MCF 10A (cell line): ENCODE results near the gene RHOT1. TPM values are rescaled to one million over a fixed set of nuclear protein-coding genes. Genes with fewer than 3 reads are reported as not detected.

Source experiments
- BruUV-seq: library from RNA; stranded (reverse); fragments of 400-500 nt; replicated peaks from 2 replicates; lab custom pipeline; 2021; lab: Mats Ljungman, UMichigan
- CTCF ChIA-PET: fragments of 300-600 bp; sonication (Branson Sonifier 250); formaldehyde crosslinking; extraction: SDS; loops from one replicate; lab custom pipeline; 2021; ENCODE audit warnings: antibody characterized with exemption, inconsistent platforms; lab: Yijun Ruan, JAX
- POLR2A ChIA-PET: fragments of 300-600, 350-650 bp; sonication (Branson Sonifier 250); formaldehyde crosslinking; extraction: SDS; loops from one replicate; lab custom pipeline; 2020; ENCODE audit warnings: antibody characterized with exemption, inconsistent platforms; lab: Yijun Ruan, JAX
- DNase-seq: peaks from one replicate; pipeline ENCODE4 v3.0.0-alpha.2; 2018; ENCODE audit not compliant: unreplicated experiment
- H3K27ac Mint-ChIP-seq: one replicate; pipeline ENCODE4 v1.8.0; 2022; ENCODE audit warnings: mild to moderate bottlenecking, low read depth, mixed read lengths; ENCODE audit not compliant: unreplicated experiment
- H3K27me3 Mint-ChIP-seq: one replicate; pipeline ENCODE4 v1.8.0; 2022; ENCODE audit warnings: mixed read lengths; ENCODE audit not compliant: insufficient read depth, unreplicated experiment
- H3K36me3 Mint-ChIP-seq: one replicate; pipeline ENCODE4 v1.8.0; 2022; ENCODE audit warnings: mild to moderate bottlenecking, moderate library complexity, mixed read lengths; ENCODE audit not compliant: insufficient read depth, unreplicated experiment
- H3K4me1 Mint-ChIP-seq: one replicate; pipeline ENCODE4 v1.8.0; 2022; ENCODE audit warnings: mixed read lengths; ENCODE audit not compliant: insufficient read depth, unreplicated experiment
- H3K4me3 Mint-ChIP-seq: one replicate; pipeline ENCODE4 v1.8.0; 2022; ENCODE audit warnings: mild to moderate bottlenecking, moderate library complexity, mixed read lengths; ENCODE audit not compliant: unreplicated experiment
- H3K9me3 Mint-ChIP-seq: one replicate; pipeline ENCODE4 v1.8.0; 2022; ENCODE audit warnings: mixed read lengths; ENCODE audit not compliant: unreplicated experiment
- CTCF ChIP-seq: fragments of 200-600 bp; IDR thresholded peaks from one replicate; pipeline ENCODE4 v1.8.0; 2022; ENCODE audit warnings: antibody characterized with exemption, mild to moderate bottlenecking; ENCODE audit not compliant: unreplicated experiment
- intact Hi-C: fragments of 100-400 bp; cut with micrococcal nuclease; formaldehyde crosslinking; loops from 2 replicates; pipeline ENCODE4 v1.14.1; 2022
- total RNA-seq: library from RNA; stranded (reverse); gene quantifications from 2 replicates; pipeline ENCODE4 v1.2.3, GENCODE V29; 2022

RHOT1 gene
- total RNA-seq, 1 experiment from 2014 or later: 19.8 TPM

- H3K27ac Mint-ChIP-seq: no peak overlapping the region
- H3K4me1 Mint-ChIP-seq: no peaks in the 10 kb centered on the region
- no peaks in the 10 kb centered on the region for H3K27me3 Mint-ChIP-seq
- CTCF ChIA-PET: interaction anchor here (0.6 to 0.7 kb wide), 3 partner anchors 27 to 116 kb away, joined by 3 to 4 read pairs (median 3); no protein-coding TSS in a partner anchor
- TF ChIP-seq CTCF: no peak
- intact Hi-C loops: no loop called here
- BruUV-seq: no TSS peak
- POLR2A ChIA-PET: no interaction called here
- H3K9me3 Mint-ChIP-seq: no peaks in the 10 kb centered on the region
- H3K36me3 Mint-ChIP-seq: peaks cover 17% of the 10 kb centered on the region
- DNase-seq: no peak
- no peak overlapping the region for H3K4me3 Mint-ChIP-seq
Measured at GRCh38 chr17:32226886-32227285, 84.6 kb downstream of the RHOT1 start.

- intact Hi-C loops: no loop called here
- no peak overlapping the region for H3K4me3 Mint-ChIP-seq
- BruUV-seq: no TSS peak
- no peaks in the 10 kb centered on the region for H3K9me3 Mint-ChIP-seq
- H3K4me1 Mint-ChIP-seq: no peaks in the 10 kb centered on the region
- H3K27me3 Mint-ChIP-seq: no peaks in the 10 kb centered on the region
- H3K27ac Mint-ChIP-seq: no peak overlapping the region
- POLR2A ChIA-PET: no interaction called here
- peaks cover 11% of the 10 kb centered on the region for H3K36me3 Mint-ChIP-seq
- TF ChIP-seq CTCF: no peak
- DNase-seq: no peak
- CTCF ChIA-PET: interaction anchor here (0.7 kb wide), 1 partner anchor 92 kb away, joined by 4 read pairs; no protein-coding TSS in a partner anchor
Measured at GRCh38 chr17:32227910-32228309, 85.6 kb downstream of the RHOT1 start.

- Mint-ChIP-seq H3K36me3 (no peaks in the 10 kb centered on the region), H3K4me3 (no peak overlapping the region), H3K27me3 (no peaks in the 10 kb centered on the region), H3K27ac (no peak overlapping the region), H3K4me1 (no peaks in the 10 kb centered on the region), H3K9me3 (no peaks in the 10 kb centered on the region)
- no peak for DNase-seq
- intact Hi-C loops: no loop called here
- POLR2A ChIA-PET: no interaction called here
- CTCF ChIA-PET: no interaction called here
- no TSS peak for BruUV-seq
- no peak for TF ChIP-seq CTCF
Measured at GRCh38 chr17:32235588-32235987, 93.3 kb downstream of the RHOT1 start.

GRCh38 chr17:32239456-32239855, 97.2 kb downstream of the RHOT1 start:
- ChIA-PET POLR2A (no interaction called here), CTCF (interaction anchor here (0.6 kb wide), 1 partner anchor 91 kb away, joined by 3 read pairs; no protein-coding TSS in a partner anchor)
- Mint-ChIP-seq H3K4me3 (no peak overlapping the region), H3K36me3 (peaks cover 6% of the 10 kb centered on the region), H3K27me3 (no peaks in the 10 kb centered on the region), H3K27ac (no peak overlapping the region), H3K4me1 (no peaks in the 10 kb centered on the region), H3K9me3 (no peaks in the 10 kb centered on the region)
- no peak for TF ChIP-seq CTCF
- no TSS peak for BruUV-seq
- intact Hi-C loops: no loop called here
- DNase-seq: no peak
